Mesothelial cell of epicardium (in vitro differentiated cells): ENCODE data around the gene OR56A3. TPM values are rescaled to one million over a fixed set of nuclear protein-coding genes. Genes with fewer than 3 reads are reported as not detected.

ENCODE experiments used
- DNase-seq, 2 experiments: peaks; one replicate each; pipeline ENCODE4 v3.0.0; 2021; ENCODE audit warnings: low spot score in 2 of 2; ENCODE audit not compliant: unreplicated experiment in 2 of 2
- H3K27ac Mint-ChIP-seq: 2 replicates; pipeline ENCODE4 v1.8.0; 2021; ENCODE audit warnings: mixed read lengths
- H3K27me3 Mint-ChIP-seq: 2 replicates; pipeline ENCODE4 v1.8.0; 2021; ENCODE audit warnings: low read depth, mixed read lengths
- H3K36me3 Mint-ChIP-seq: 2 replicates; pipeline ENCODE4 v1.8.0; 2021; ENCODE audit warnings: mixed read lengths
- H3K4me1 Mint-ChIP-seq: 2 replicates; pipeline ENCODE4 v1.8.0; 2021; ENCODE audit warnings: mixed read lengths
- H3K4me3 Mint-ChIP-seq: 2 replicates; pipeline ENCODE4 v1.8.0; 2021; ENCODE audit warnings: mild to moderate bottlenecking, moderate library complexity, mixed read lengths
- H3K9me3 Mint-ChIP-seq: 2 replicates; pipeline ENCODE4 v1.8.0; 2021; ENCODE audit warnings: mixed read lengths
- total RNA-seq: library from RNA; stranded (reverse); gene quantifications from 3 replicates; pipeline ENCODE4 v1.2.1, GENCODE V29; 2021
- TF ChIP-seq, protein P1 (sequence below): fragments of 200-600 bp; sonication (generic); IDR thresholded peaks from one replicate; pipeline ENCODE4 v1.5.0; 2021; ENCODE audit warnings: antibody characterized with exemption; ENCODE audit not compliant: unreplicated experiment

The OR56A3 gene
- total RNA-seq, 1 donor from 2014 or later = not detected

- peaks cover 44% of the 10 kb centered on the region for H3K27me3 Mint-ChIP-seq
- no peaks in the 10 kb centered on the region for H3K36me3 Mint-ChIP-seq
- no peak for DNase-seq
- no peak overlapping the region for H3K27ac Mint-ChIP-seq
- H3K4me1 Mint-ChIP-seq = no peaks in the 10 kb centered on the region
- TF ChIP-seq, protein P1, sequence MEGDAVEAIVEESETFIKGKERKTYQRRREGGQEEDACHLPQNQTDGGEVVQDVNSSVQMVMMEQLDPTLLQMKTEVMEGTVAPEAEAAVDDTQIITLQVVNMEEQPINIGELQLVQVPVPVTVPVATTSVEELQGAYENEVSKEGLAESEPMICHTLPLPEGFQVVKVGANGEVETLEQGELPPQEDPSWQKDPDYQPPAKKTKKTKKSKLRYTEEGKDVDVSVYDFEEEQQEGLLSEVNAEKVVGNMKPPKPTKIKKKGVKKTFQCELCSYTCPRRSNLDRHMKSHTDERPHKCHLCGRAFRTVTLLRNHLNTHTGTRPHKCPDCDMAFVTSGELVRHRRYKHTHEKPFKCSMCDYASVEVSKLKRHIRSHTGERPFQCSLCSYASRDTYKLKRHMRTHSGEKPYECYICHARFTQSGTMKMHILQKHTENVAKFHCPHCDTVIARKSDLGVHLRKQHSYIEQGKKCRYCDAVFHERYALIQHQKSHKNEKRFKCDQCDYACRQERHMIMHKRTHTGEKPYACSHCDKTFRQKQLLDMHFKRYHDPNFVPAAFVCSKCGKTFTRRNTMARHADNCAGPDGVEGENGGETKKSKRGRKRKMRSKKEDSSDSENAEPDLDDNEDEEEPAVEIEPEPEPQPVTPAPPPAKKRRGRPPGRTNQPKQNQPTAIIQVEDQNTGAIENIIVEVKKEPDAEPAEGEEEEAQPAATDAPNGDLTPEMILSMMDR = peak; percentile 67
- H3K4me3 Mint-ChIP-seq = no peak overlapping the region
- no peaks in the 10 kb centered on the region for H3K9me3 Mint-ChIP-seq
These were observed 50.7 kb downstream of the OR56A3 start for GRCh38 chr11:5992604-5993251.

GRCh38 chr11:5994791-5995190, 52.7 kb downstream of the OR56A3 start:
- TF ChIP-seq, protein P1 = no peak
- H3K4me1 Mint-ChIP-seq = no peaks in the 10 kb centered on the region
- DNase-seq = no peak
- H3K27ac Mint-ChIP-seq = no peak overlapping the region
- H3K36me3 Mint-ChIP-seq = no peaks in the 10 kb centered on the region
- peaks cover 47% of the 10 kb centered on the region for H3K27me3 Mint-ChIP-seq
- H3K4me3 Mint-ChIP-seq = no peak overlapping the region
- peaks cover 3% of the 10 kb centered on the region for H3K9me3 Mint-ChIP-seq

Other genes starting within 250 kb of the OR56A3 start
- 0.11 TPM in 1 of 3 replicates, not detected in the others for gene OR56B1, start 205.8 kb upstream of the OR56A3 start, total RNA-seq
- gene OR52N4, start 188.0 kb upstream of the OR56A3 start, total RNA-seq = 0.18 TPM in 1 of 3 replicates, not detected in the others
- gene OR52N5, start 158.9 kb upstream of the OR56A3 start, total RNA-seq = not detected in 3 replicates
- not detected in 3 replicates for gene OR52N1, start 151.0 kb upstream of the OR56A3 start, total RNA-seq
- not detected in 3 replicates for gene OR52N2, start 133.3 kb upstream of the OR56A3 start, total RNA-seq
- gene OR52E6, start 100.4 kb upstream of the OR56A3 start, total RNA-seq = not detected in 3 replicates
- not detected in 3 replicates for gene OR52E8, start 84.6 kb upstream of the OR56A3 start, total RNA-seq
- not detected in 3 replicates for gene OR52E4, start 61.6 kb upstream of the OR56A3 start, total RNA-seq
- not detected in 3 replicates for gene OR52E5, start 49.0 kb upstream of the OR56A3 start, total RNA-seq
- 0.31 TPM in 1 of 3 replicates, not detected in the others for gene OR56A5, start 26.2 kb downstream of the OR56A3 start, total RNA-seq
- gene OR52L1, start 44.7 kb downstream of the OR56A3 start, total RNA-seq = not detected in 3 replicates
- 0.09 to 0.11 TPM (median 0.11 TPM) in 3 replicates for gene OR56A4, start 64.7 kb downstream of the OR56A3 start, total RNA-seq
- gene OR56A1, start 88.5 kb downstream of the OR56A3 start, total RNA-seq = 0.09 to 0.20 TPM (median 0.13 TPM) in 3 replicates
- not detected in 3 replicates for gene OR56B4, start 165.4 kb downstream of the OR56A3 start, total RNA-seq
- gene OR52B2, start 228.1 kb downstream of the OR56A3 start, total RNA-seq = not detected in 3 replicates